ENCODE data around the gene SDHC. TPM values are rescaled to one million over a fixed set of nuclear protein-coding genes. Genes with fewer than 3 reads are reported as not detected.

The SDHC gene
- total and polyA plus RNA-seq, 8 donors = 164 to 204 (median 185) TPM

GRCh38 chr1:161342821-161343220 is 28.6 kb downstream of the SDHC start:
- intact Hi-C loops (cut with DNase I) = no loop called here
- ATAC-seq = no peak
- Histone ChIP-seq H3K4me3 (no peak overlapping the region), H3K9me3 (no peaks in the 10 kb centered on the region), H3K36me3 (peaks cover 0 to 79% of the 10 kb centered on the region in 2 donors), H3K4me1 (no peaks in the 10 kb centered on the region), H3K27ac (no peak overlapping the region), H3K27me3 (no peaks in the 10 kb centered on the region)
- DNase-seq = no peak
- no peak for TF ChIP-seq CTCF (IDR thresholded peaks at IDR 0.05)

- intact Hi-C loops (cut with DNase I) = no loop called here
- DNase-seq = no peak
- TF ChIP-seq CTCF (IDR thresholded peaks at IDR 0.05) = no peak
- H3K4me1 ChIP-seq = peaks cover 0 to 19% of the 10 kb centered on the region in 2 donors
- no peak for ATAC-seq
- H3K36me3 ChIP-seq = peaks cover 0 to 24% of the 10 kb centered on the region in 2 donors
- no peaks in the 10 kb centered on the region for H3K9me3 ChIP-seq
- H3K4me3 ChIP-seq = no peak overlapping the region
- H3K27ac ChIP-seq = peak overlapping the region in 1 of 2 donors; percentile 79
- no peaks in the 10 kb centered on the region for H3K27me3 ChIP-seq
Measured at GRCh38 chr1:161350671-161351070, 36.5 kb downstream of the SDHC start.

- no peak for TF ChIP-seq CTCF (IDR thresholded peaks at IDR 0.05)
- Histone ChIP-seq H3K27me3 (no peaks in the 10 kb centered on the region), H3K9me3 (no peaks in the 10 kb centered on the region), H3K36me3 (peaks cover 0 to 16% of the 10 kb centered on the region in 2 donors), H3K4me1 (peaks cover 0 to 19% of the 10 kb centered on the region in 2 donors), H3K27ac (peak overlapping the region in 1 of 2 donors; percentile 79), H3K4me3 (no peak overlapping the region)
- ATAC-seq (peak; percentile 54), DNase-seq (no peak)
- intact Hi-C loops (cut with DNase I) = no loop called here
Measured at GRCh38 chr1:161351482-161351881, 37.3 kb downstream of the SDHC start.

GRCh38 chr1:161357073-161357472 is 42.9 kb downstream of the SDHC start:
- H3K27ac ChIP-seq = no peak overlapping the region
- peaks cover 0 to 14% of the 10 kb centered on the region in 2 donors for H3K4me1 ChIP-seq
- H3K9me3 ChIP-seq = no peaks in the 10 kb centered on the region
- no peak overlapping the region for H3K4me3 ChIP-seq
- peaks cover 0 to 28% of the 10 kb centered on the region in 2 donors for H3K36me3 ChIP-seq
- DNase-seq (no peak), ATAC-seq (no peak)
- intact Hi-C loops (cut with DNase I) = no loop called here
- no peaks in the 10 kb centered on the region for H3K27me3 ChIP-seq
- no peak for TF ChIP-seq CTCF (IDR thresholded peaks at IDR 0.05)

GRCh38 chr1:161359291-161359690 is 45.1 kb downstream of the SDHC start:
- peak; percentile 65 for ATAC-seq
- Histone ChIP-seq H3K36me3 (peaks cover 0 to 29% of the 10 kb centered on the region in 2 donors), H3K27ac (peak overlapping the region; percentile 21 to 60), H3K4me3 (no peak overlapping the region), H3K27me3 (no peaks in the 10 kb centered on the region), H3K4me1 (peaks cover 0 to 11% of the 10 kb centered on the region in 2 donors), H3K9me3 (no peaks in the 10 kb centered on the region)
- no peak for DNase-seq
- no peak for TF ChIP-seq CTCF (IDR thresholded peaks at IDR 0.05)
- intact Hi-C loops (cut with DNase I) = no loop called here
